ENCODE results near the gene LIM2. TPM values are rescaled to one million over a fixed set of nuclear protein-coding genes. Genes with fewer than 3 reads are reported as not detected.
"Not testable (repeated sequence)": the region's sequence is repeated elsewhere in the genome, so short reads cannot be mapped to it uniquely, and the experiment has no call there.

LIM2 gene
- total RNA-seq, 1 donor from 2014 or later, result not detected

DNA sequence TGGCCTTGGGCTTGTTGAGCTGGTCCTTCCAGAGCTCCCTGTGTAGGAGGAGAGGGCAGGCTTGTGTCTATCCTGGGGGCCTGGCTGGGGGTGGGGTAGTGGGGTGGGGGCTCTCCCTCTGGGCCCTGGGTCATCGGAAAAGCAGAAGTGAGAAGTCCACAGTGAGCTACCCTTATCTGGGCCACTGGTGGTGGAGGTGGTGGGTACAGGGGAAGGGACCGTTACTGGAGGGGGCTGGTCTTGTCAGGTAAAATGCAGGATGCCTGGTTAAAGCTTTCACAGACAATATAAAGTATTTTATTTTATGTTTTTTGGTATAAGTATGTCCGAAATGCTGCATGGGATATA lies 30.0 kb upstream of the LIM2 start:
- peak overlapping the region; percentile 95 for H3K4me3 Mint-ChIP-seq
- ChIA-PET POLR2A (interaction anchor here (0.5 to 3.9 kb wide), 26 partner anchors 10 to 772 kb away, joined by 3 to 64 read pairs (median 5); partner anchors contain the start of genes ETFB, PPP2R1A, SIGLEC6 and VSIG10L), CTCF (interaction anchor here (0.8 to 2.9 kb wide), 18 partner anchors 10 to 244 kb away, joined by 3 to 34 read pairs (median 5); no protein-coding TSS in a partner anchor)
- ATAC-seq (ENCODE audit: low read depth), result peak; percentile 70
- peaks cover 50% of the 10 kb centered on the region for H3K4me1 Mint-ChIP-seq
- H3K27ac Mint-ChIP-seq, result peak overlapping the region; percentile 99
- intact Hi-C loops (cut with micrococcal nuclease), result loop anchor here (1.0 to 2.0 kb wide), 8 partner anchors 10 to 234 kb away; no protein-coding TSS in a partner anchor
- TF ChIP-seq, protein P1, sequence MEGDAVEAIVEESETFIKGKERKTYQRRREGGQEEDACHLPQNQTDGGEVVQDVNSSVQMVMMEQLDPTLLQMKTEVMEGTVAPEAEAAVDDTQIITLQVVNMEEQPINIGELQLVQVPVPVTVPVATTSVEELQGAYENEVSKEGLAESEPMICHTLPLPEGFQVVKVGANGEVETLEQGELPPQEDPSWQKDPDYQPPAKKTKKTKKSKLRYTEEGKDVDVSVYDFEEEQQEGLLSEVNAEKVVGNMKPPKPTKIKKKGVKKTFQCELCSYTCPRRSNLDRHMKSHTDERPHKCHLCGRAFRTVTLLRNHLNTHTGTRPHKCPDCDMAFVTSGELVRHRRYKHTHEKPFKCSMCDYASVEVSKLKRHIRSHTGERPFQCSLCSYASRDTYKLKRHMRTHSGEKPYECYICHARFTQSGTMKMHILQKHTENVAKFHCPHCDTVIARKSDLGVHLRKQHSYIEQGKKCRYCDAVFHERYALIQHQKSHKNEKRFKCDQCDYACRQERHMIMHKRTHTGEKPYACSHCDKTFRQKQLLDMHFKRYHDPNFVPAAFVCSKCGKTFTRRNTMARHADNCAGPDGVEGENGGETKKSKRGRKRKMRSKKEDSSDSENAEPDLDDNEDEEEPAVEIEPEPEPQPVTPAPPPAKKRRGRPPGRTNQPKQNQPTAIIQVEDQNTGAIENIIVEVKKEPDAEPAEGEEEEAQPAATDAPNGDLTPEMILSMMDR (IDR thresholded peaks at IDR 0.05), result no peak
- H3K36me3 Mint-ChIP-seq (ENCODE audit: low read depth), result peaks cover 26% of the 10 kb centered on the region
- no peak for DNase-seq
- no peaks in the 10 kb centered on the region for H3K27me3 Mint-ChIP-seq
- no peaks in the 10 kb centered on the region for H3K9me3 Mint-ChIP-seq

DNA sequence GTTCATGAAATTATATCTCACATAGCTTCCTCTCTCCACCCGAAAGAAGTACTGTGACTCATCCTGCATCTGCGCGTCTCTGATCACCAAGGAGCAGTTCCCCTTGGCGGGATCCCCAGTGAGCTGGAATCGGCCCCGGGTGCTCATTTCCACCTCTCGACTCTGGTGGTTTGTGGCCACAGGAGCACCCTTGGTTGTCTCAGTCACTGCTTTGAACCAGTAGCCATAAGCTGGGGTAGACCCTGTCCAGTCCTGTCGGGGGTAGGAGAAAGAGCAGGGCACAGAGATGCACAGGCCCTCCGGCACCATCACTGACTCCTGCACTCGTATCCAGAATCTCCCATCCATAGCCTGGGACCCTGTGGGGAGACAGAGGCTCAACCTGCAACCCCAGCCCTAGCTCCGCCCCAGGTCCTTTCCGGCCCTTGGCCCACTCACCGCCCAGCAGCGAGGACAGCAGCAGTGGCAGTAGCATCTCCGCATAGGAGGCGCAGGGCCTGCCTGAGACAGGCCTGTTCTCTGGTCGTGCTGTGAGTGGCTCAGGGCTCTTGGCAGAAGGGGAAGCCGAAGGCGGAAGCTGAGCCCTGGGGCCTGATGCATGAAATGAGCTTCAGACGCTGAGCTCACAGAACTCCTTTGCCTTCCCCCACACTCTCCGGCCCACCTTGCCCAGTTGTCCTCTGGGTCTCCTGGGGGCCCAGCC lies 29.5 kb upstream of the LIM2 start, which contains the start of gene SIGLEC10:
Gene SIGLEC10 (minus strand): TSS at position 536 of the 703 bp plus-strand sequence. CDS start 61 bp downstream, at position 475.
- Mint-ChIP-seq H3K27me3 (no peaks in the 10 kb centered on the region), H3K9me3 (no peaks in the 10 kb centered on the region), H3K4me1 (peaks cover 50% of the 10 kb centered on the region), H3K36me3 (ENCODE audit: low read depth) (peaks cover 29% of the 10 kb centered on the region), H3K4me3 (peak within 1 kb of the TSS; percentile 95), H3K27ac (peak within 1 kb of the TSS; percentile 99)
- TF ChIP-seq, protein P1 (IDR thresholded peaks at IDR 0.05), result no peak
- DNase-seq, result peak; percentile 75
- intact Hi-C loops (cut with micrococcal nuclease), result loop anchor here (1.0 to 2.0 kb wide), 7 partner anchors 10 to 234 kb away; no protein-coding TSS in a partner anchor
- ATAC-seq (ENCODE audit: low read depth), result peak; percentile 88
- POLR2A ChIA-PET, result interaction anchor here (0.5 to 3.9 kb wide), 27 partner anchors 9 to 772 kb away, joined by 3 to 64 read pairs (median 5); partner anchors contain the start of genes ETFB, PPP2R1A, SIGLEC6 and VSIG10L
- CTCF ChIA-PET, result interaction anchor here (0.8 to 2.9 kb wide), 18 partner anchors 9 to 244 kb away, joined by 3 to 34 read pairs (median 5); partner anchors contain the start of gene VSIG10L

DNA sequence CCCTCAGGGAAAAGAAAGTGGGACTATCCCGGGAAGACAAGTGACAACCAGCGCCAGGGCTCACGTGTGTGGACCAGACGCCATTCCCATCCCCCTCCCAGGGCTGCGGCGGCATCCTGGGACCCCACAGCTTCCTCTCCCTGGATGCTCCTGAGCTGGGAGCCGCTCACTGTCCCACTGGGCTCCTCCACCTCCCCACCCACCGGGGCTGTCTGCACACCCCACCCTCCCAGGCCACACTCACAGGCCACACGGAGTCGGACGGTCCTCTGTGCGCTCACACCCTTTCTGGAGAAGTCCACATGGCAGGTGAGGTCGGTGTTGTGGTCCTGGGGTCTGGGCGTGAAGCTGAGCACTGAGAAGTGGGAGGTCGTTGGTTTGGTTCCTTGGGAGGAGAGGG lies 28.6 kb upstream of the LIM2 start:
- ATAC-seq (ENCODE audit: low read depth); H3K27me3 Mint-ChIP-seq; DNase-seq; H3K9me3 Mint-ChIP-seq: not testable (repeated sequence)
- peak overlapping the region; percentile 95 for H3K4me3 Mint-ChIP-seq
- H3K27ac Mint-ChIP-seq, result peak overlapping the region; percentile 99
- ChIA-PET POLR2A (interaction anchor here (0.6 to 3.9 kb wide), 12 partner anchors 8 to 773 kb away, joined by 3 to 64 read pairs (median 9); partner anchors contain the start of genes ETFB, PPP2R1A and VSIG10L), CTCF (interaction anchor here (1.2 to 2.9 kb wide), 8 partner anchors 8 to 245 kb away, joined by 3 to 34 read pairs (median 7); no protein-coding TSS in a partner anchor)
- H3K4me1 Mint-ChIP-seq, result peaks cover 47% of the 10 kb centered on the region
- intact Hi-C loops (cut with micrococcal nuclease), result loop anchor here (2.0 kb wide), 1 partner anchor 190 kb away; no protein-coding TSS in a partner anchor
- H3K36me3 Mint-ChIP-seq (ENCODE audit: low read depth), result peaks cover 31% of the 10 kb centered on the region

DNA sequence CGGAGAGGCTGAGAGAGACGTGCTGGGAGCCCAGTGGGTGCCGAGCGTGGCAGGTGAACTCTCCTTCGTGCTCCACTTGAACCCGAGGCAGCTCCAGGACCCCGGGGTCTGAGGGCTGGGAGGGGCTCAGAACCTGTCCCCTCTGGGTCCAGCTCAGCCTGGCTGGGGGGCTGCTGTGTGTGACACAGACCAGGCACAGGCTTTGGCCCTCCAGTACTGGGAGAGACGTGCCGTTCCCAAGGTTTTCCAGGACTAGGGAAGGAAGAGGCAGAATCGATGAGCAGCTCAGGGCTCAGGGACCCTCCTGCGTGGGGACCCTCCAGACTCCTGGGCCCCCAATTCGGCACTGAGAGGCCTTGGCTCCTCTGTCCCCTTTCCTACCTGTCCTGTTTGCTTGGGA lies 27.4 kb upstream of the LIM2 start:
- ATAC-seq (ENCODE audit: low read depth), result no peak
- no peaks in the 10 kb centered on the region for H3K27me3 Mint-ChIP-seq
- H3K27ac Mint-ChIP-seq, result no peak overlapping the region
- H3K4me3 Mint-ChIP-seq, result no peak overlapping the region
- POLR2A ChIA-PET, result interaction anchor here (3.9 kb wide), 1 partner anchor 20 kb away, joined by 64 read pairs; no protein-coding TSS in a partner anchor
- H3K36me3 Mint-ChIP-seq (ENCODE audit: low read depth), result peaks cover 41% of the 10 kb centered on the region
- CTCF ChIA-PET, result no interaction called here
- TF ChIP-seq, protein P1 (IDR thresholded peaks at IDR 0.05), result no peak
- no peaks in the 10 kb centered on the region for H3K9me3 Mint-ChIP-seq
- intact Hi-C loops (cut with micrococcal nuclease), result no loop called here
- peaks cover 43% of the 10 kb centered on the region for H3K4me1 Mint-ChIP-seq
- DNase-seq, result no peak

DNA sequence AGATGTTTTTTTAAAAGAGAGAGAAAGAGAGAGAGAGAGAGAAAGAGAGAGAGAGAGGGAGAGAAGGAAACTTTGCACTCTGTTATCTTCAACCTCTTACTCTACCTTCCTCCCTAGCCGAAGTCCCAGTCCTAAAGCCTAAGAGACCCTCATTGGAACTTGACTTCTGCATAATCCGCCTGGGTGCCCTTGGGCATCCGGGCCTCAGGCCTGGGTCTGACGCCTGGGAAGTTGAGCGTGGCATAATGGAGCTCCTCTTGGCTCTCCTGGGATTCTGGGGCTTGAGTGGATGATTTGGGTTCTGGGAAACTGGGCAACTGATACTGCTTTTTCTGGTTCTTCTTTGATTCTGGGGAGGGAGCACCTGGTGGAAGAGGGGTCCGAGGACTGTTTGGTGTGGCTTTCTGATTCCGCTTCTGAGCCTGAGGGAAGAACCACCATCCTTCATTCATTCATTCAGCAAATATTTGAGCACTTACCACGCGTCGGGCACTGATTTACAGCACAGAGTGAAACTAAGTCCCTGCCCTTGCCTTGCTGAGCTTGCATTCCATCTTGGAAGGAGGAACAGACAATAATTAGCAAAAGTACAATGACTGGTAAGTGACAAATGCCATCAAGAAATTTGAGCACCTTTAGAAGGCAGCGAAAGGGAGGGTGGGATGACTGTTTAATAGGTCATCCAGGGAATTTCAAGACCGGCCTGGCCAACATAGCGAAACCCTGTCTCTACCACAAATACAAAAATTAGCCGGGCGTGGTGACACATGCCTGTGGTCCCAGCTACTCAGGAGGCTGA lies 23.4 kb upstream of the LIM2 start:
- ChIA-PET CTCF (interaction anchor here (1.3 kb wide), 2 partner anchors 9 to 246 kb away, joined by 3 to 5 read pairs; no protein-coding TSS in a partner anchor), POLR2A (no interaction called here)
- Mint-ChIP-seq H3K36me3 (ENCODE audit: low read depth) (peaks cover 34% of the 10 kb centered on the region), H3K27me3 (no peaks in the 10 kb centered on the region), H3K4me1 (peaks cover 36% of the 10 kb centered on the region), H3K27ac (no peak overlapping the region), H3K4me3 (no peak overlapping the region), H3K9me3 (no peaks in the 10 kb centered on the region)
- intact Hi-C loops (cut with micrococcal nuclease), result no loop called here
- DNase-seq (no peak), ATAC-seq (ENCODE audit: low read depth) (no peak)
- TF ChIP-seq, protein P1 (IDR thresholded peaks at IDR 0.05), result no peak

Data from activated B cell treated with CpG ODN at 0.5 μM for 24 hours (primary cell).